AG10803 (cell line): ENCODE data around the gene NINJ1.

Experiments
- DNase-seq: peaks from one replicate; pipeline ENCODE4 v3.0.0; 2010; ENCODE audit warnings: low read depth
- H3K4me3 ChIP-seq: 2 replicates; pipeline ENCODE4 v1.5.1; 2011; ENCODE audit warnings: mild to moderate bottlenecking, low read length, control low read depth
- CTCF ChIP-seq: conservative IDR thresholded peaks from 2 replicates; pipeline ENCODE4 v1.5.1; 2011; ENCODE audit warnings: mild to moderate bottlenecking, low read length, control low read depth, inconsistent platforms

NINJ1 gene

GRCh38 chr9:93092251-93092991 is 41.6 kb downstream of the NINJ1 start:
- TF ChIP-seq CTCF: no peak
- no peak overlapping the region for H3K4me3 ChIP-seq
- DNase-seq: no peak

- H3K4me3 ChIP-seq: no peak overlapping the region
- TF ChIP-seq CTCF: no peak
- DNase-seq: peak; percentile 73
Measured at GRCh38 chr9:93091453-93092081, 42.5 kb downstream of the NINJ1 start.

DNA sequence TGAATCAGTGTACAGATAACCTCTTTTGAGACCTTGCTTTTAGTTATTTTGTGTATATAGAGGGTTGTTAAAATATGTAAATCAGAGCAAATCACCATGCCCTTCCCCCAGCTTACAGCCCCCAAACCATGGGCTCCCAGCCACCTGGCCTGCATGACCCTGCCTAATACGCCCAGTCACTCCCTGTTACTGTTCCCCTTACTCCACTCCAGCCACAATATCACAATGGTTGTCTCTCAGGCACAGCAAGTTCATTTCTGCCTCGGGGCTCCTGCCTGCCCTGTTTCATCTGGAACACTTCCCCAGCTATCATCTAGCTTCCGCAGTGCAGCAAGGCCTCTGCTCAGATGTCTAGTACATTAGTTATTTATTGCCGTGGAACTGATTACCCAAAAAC is 43.0 kb downstream of the NINJ1 start:
- no peak for TF ChIP-seq CTCF
- DNase-seq: no peak
- H3K4me3 ChIP-seq: no peak overlapping the region

DNA sequence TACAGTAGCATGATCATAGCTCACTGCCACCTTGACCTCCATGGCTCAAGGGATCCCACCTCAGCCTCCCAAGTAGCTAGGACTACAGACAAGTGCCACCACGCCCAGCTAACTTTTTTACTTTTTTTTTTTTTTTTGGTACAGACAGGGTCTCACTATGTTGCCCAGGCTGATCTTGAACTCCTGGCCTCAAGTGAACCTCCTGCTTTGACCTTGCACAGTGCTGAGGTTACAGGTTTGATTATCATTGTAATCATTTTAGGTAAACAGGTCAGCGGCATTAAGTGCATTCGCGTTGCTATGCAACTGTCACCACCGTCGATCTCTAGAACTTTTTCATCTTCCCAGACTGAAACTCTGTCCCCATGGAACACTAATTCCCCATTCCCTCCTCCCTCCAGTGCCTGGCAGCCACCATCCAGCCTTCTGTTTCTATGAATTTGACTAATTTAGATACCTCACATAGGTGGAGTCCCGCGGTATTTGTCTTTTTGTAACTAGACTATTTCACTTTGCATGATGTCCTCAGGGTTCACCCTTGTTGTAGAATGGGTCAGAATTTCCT is 43.9 kb downstream of the NINJ1 start:
- no peak for TF ChIP-seq CTCF
- H3K4me3 ChIP-seq: no peak overlapping the region
- no peak for DNase-seq

DNA sequence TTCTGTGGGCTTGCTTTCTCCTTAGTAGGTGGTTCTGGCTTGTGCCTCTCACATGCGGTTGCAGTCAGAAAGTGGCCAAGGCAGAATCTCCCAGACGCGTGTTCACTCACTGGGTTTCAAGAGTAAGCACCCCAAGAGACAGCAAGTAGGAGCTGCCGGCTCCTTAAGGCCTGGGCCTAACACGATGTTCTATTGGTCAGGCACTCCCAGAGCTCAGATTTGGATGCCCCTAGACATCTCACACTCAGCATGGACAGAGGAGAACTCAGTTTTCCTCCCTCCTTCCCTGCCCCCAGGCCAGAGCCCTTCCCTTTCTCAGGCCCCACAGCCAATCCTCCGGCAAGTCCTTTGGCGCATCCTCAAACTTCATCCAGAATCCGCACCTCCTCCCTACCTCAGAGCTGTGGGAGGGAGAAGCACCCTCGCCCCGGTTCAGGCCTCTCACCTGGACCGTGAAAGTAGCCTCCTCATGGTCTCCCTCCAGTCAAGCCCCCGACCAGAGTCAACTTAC is 44.5 kb downstream of the NINJ1 start:
- no peak for DNase-seq
- TF ChIP-seq CTCF: no peak
- H3K4me3 ChIP-seq: no peak overlapping the region

GRCh38 chr9:93089024-93089423 is 45.0 kb downstream of the NINJ1 start:
- TF ChIP-seq CTCF: no peak
- no peak for DNase-seq

GRCh38 chr9:93088656-93089015 is 45.4 kb downstream of the NINJ1 start:
- DNase-seq: no peak

More at GRCh38 chr9:93089024-93089423, 45.0 kb downstream of the NINJ1 start:
- no peak overlapping the region for H3K4me3 ChIP-seq

More at GRCh38 chr9:93088656-93089015, 45.4 kb downstream of the NINJ1 start:
- H3K4me3 ChIP-seq: no peak overlapping the region
- no peak for TF ChIP-seq CTCF
